EL (cell line): ENCODE data around the gene VWA1.
"Not testable (repeated sequence)": the region's sequence is repeated elsewhere in the genome, so short reads cannot be mapped to it uniquely, and the experiment has no call there.

ENCODE experiments used
- DNase-seq: peaks from one replicate; pipeline ENCODE4 v3.0.0-alpha.2; 2016

Gene VWA1

GRCh38 chr1:1459711-1460110, 24.2 kb downstream of the VWA1 start:
- not testable (repeated sequence) for DNase-seq

- DNase-seq: no peak
Measured at GRCh38 chr1:1460540-1461130, 25.1 kb downstream of the VWA1 start.

DNA sequence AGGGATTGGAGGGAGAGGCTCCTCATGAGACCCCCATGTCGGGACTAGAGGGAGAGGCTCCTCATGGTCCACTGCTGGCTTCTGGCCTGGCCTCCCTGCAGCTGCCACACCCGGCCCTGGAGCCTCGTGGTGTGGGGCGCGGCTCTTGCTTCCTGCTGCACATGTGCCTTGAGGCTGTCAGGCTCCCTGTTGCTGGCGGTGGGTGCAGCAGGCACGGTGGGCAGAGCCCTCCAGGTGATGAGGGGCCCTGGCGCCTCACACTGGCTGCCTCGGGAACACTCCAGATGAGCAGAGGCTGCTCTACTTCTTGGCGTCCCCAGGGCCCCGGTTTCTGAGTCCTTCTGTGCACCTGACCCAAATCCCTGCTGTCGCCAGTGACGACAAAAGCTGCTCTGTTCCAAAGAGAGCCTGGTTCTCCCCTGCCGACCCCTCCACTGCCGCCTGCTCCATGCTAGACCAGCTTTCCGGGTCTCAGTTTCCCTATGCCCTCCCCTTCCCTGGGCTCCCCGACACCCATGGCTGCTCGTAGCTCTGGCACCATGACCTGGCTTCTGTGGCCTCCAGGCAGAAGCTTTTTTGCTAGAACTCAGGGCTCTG, 26.3 kb downstream of the VWA1 start:
- no peak for DNase-seq

GRCh38 chr1:1462318-1462966, 27.0 kb downstream of the VWA1 start:
- no peak for DNase-seq

DNA sequence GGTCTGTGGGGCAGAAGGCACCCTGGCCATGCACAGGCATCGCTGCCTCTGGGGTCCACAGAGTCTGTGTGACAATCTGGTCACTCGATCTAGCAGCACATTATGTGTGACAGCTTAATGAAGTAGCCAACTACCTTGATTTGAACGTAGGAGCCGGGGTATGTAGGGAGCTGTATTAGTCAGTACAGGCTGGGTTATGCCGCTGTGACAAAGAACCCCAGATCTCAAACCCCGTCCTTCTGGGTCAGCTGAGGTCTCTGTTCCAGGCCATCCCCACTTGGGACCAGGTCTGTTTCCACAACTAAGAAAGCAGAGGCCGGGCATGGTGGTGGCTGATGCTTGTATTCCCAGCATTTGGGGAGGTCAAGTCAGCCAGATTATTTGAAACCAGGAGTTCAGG, 27.8 kb downstream of the VWA1 start:
- DNase-seq: no peak

GRCh38 chr1:1468196-1468985, 32.9 kb downstream of the VWA1 start:
- DNase-seq: not testable (repeated sequence)

GRCh38 chr1:1470626-1471388, 35.3 kb downstream of the VWA1 start:
- DNase-seq: no peak

- DNase-seq: peak; percentile 89
Measured at GRCh38 chr1:1471389-1472052, 36.0 kb downstream of the VWA1 start, which contains the start of gene ATAD3B. Gene ATAD3B (plus strand): TSS chr1:1471765. CDS start chr1:1471885, 120 bp downstream.

DNA sequence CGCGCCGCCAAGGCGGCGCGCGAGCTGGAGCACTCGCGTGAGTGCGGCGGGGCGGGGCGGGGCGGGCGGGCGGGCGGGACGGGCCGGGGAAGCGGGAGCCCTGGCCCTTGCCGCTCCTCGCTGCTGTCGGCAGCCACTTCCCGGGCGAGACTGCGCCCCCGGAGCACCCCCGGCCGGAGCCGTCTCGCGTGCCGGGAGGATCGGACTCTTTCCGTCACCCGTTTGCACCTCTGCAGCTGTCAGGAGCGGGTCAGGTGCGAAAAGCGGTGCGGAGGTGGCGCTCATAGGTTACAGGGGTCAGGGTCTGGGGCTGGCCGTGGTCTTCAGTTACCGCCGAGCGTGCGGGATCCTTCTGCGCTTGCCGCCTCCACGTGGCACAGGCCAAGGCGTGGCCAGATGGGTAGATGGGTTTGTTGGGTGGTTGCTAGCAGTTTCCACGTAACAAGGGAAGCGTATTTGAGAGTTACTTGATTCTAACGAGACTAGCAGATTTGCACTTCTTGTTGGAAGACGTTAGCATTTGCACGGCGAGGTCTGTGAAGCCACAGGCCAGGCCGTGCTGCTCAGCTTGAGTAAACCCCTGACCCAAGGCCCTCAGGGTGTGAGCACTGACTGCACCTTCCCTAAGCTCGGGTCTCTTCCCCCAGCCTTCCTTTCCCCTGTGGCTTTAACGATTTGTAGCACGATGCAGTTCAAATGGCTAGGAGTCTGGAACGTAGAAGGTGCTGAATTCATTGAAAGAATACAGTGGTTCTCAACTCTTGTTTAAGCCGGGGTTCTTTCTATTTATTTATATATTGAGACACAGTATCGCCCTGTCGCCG, 36.8 kb downstream of the VWA1 start:
- DNase-seq: not testable (repeated sequence)

GRCh38 chr1:1476011-1476410, 40.5 kb downstream of the VWA1 start:
- not testable (repeated sequence) for DNase-seq

DNA sequence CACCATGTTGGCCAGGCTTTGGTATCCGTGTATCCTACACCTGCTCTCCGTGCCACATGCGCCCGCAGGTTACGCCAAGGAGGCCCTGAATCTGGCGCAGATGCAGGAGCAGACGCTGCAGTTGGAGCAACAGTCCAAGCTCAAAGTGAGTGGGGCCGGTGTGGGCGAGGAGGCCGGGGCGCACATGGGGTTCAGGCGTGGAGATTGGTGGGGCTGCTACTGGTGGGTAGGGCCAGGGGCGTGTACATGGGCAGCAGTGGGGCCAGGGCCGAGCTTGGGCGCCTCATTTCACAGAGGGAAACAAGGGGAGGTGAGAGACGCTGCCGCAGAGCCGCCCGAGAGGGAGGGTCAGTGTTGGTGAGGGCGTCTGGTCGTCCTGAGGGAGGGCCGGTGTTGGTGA, 41.7 kb downstream of the VWA1 start:
- no peak for DNase-seq

- DNase-seq: no peak
Measured at GRCh38 chr1:1479547-1480487, 44.3 kb downstream of the VWA1 start.

DNA sequence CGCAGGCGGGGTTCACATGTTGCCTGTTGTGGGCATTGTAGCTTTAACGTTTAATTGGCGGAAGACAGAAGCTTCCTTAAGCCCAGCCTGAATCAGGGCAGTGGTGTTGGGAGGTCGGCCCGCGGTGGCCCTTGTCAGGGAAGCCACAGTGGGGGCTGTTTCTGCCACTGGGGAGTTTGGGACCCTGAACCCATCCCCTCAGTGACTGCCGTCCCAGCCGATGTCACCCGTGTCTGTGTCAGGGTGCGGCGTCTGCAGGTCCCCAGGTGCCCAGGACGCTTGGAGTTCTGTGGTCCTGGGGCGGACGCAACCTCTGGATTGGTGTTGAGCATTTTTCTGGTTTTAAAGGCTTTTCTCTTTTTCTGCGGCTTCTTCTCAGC, 45.0 kb downstream of the VWA1 start:
- not testable (repeated sequence) for DNase-seq

GRCh38 chr1:1481811-1482210, 46.3 kb downstream of the VWA1 start:
- not testable (repeated sequence) for DNase-seq

- DNase-seq: no peak
Measured at GRCh38 chr1:1482856-1483255, 47.4 kb downstream of the VWA1 start.

- no peak for DNase-seq
Measured at GRCh38 chr1:1483714-1484113, 48.2 kb downstream of the VWA1 start.

DNA sequence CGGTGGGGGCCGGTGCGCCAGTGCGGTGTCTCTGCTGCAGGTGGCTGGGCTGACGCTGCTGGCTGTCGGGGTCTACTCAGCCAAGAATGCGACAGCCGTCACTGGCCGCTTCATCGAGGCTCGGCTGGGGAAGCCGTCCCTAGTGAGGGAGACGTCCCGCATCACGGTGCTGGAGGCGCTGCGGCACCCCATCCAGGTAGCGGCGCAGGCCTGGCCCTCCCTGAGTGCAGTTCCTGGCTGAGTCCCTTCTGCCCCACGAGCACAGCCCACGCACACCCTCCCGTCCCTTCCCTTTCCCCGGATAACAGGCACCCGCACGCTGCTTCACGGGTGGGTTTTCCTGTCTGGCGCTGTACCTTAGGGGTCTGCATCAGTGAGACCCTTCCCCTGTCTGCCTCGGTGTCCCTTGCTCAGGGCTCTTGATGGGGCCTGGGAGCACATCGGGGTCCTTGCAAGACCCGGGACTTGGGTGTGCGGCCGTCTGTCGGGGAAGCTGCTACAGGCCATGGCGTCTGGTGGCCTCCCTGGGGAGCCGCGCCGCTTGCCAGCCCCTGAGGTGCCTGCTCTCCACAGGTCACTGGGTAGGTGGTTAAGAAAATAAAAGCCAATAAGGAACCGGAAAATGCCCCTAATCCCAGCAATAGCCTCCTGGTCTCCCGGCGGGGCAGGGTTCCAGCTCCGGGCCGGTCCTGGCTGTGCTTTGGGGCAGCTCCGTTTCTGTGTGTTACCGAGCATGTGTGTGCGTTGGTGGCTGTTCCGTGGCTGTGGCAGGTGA, 49.7 kb downstream of the VWA1 start:
- DNase-seq: not testable (repeated sequence)

DNA sequence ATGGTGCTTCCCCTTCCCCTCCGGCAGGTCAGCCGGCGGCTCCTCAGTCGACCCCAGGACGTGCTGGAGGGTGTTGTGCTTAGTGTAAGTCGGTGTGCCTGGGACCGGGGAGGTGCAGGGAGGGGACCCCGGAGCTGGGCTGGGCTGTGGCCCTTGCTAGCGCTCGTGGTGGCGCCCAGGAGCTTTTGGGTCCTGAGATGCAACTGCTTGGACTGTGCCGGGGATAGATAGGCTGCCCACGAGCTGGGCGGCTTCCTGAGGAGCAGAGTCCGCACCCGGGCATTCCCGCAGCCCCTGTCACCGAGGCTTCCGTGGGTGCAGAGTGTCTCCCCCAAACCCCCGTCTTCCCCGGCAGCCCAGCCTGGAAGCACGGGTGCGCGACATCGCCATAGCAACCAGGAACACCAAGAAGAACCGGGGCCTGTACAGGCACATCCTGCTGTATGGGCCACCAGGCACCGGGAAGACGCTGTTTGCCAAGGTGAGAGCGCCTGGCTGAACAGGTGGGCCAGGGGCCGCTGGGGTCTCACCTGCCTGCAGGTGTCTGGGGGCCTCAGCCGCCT, 50.3 kb downstream of the VWA1 start:
- not testable (repeated sequence) for DNase-seq

- no peak for DNase-seq
Measured at GRCh38 chr1:1487701-1488100, 52.2 kb downstream of the VWA1 start.
